Tibial nerve (tissue), 4 donors: Measurements from ENCODE around the gene PECR. TPM values are rescaled to one million over a fixed set of nuclear protein-coding genes. Genes with fewer than 3 reads are reported as not detected.
"Not testable (repeated sequence)": the region's sequence is repeated elsewhere in the genome, so short reads cannot be mapped to it uniquely, and the experiment has no call there.

Source experiments
- DNase-seq, 2 donors: peaks; one replicate each; pipeline ENCODE4 v3.0.0-alpha.2; 2019; ENCODE audit warnings: low spot score in 2 of 2
- H3K27ac ChIP-seq, 4 donors: fragments of 200-600 bp; sonication (generic) in 3 of 4; one replicate each; pipeline ENCODE4 v1.5.1; 2017 to 2019; ENCODE audit warnings: mild to moderate bottlenecking in 1 of 4
- H3K27me3 ChIP-seq, 2 donors: fragments of 200-600 bp; sonication (generic) in 1 of 2; one replicate each; pipeline versions ENCODE4 v1.5.1 to v1.6.0; 2017 to 2019
- H3K36me3 ChIP-seq, 3 donors: fragments of 200-600 bp; sonication (generic); one replicate each; pipeline ENCODE4 v1.5.1; 2018 to 2019
- H3K4me1 ChIP-seq, 4 donors: fragments of 200-600 bp; sonication (generic) in 3 of 4; one replicate each; pipeline ENCODE4 v1.5.1; 2017 to 2019
- H3K4me3 ChIP-seq, 4 donors: fragments of 200-600 bp; sonication (generic) in 3 of 4; one replicate each; pipeline ENCODE4 v1.5.1; 2017 to 2019; ENCODE audit warnings: mild to moderate bottlenecking in 1 of 4, moderate library complexity in 1 of 4
- H3K9me3 ChIP-seq, 4 donors: fragments of 200-600 bp; sonication (generic) in 3 of 4; one replicate each; pipeline ENCODE4 v1.5.1; 2017 to 2019
- CTCF ChIP-seq, 5 experiments: fragments of 200-600 bp in 3 of 5; fragments of 450-650 bp in 2 of 5; sonication (generic) in 3 of 5; IDR thresholded peaks; one replicate each; pipeline ENCODE4 v1.5.1; 2016 to 2019; ENCODE audit warnings: antibody characterized with exemption in 5 of 5, mild to moderate bottlenecking in 3 of 5, moderate library complexity in 2 of 5
- EP300 ChIP-seq, 2 donors: sonication (generic); formaldehyde crosslinking; IDR thresholded peaks; one replicate each; pipeline ENCODE4 v1.6.1; 2017; ENCODE audit warnings: antibody characterized with exemption in 2 of 2, mild to moderate bottlenecking in 1 of 2
- POLR2A ChIP-seq, 2 donors: fragments of 450-650 bp; IDR thresholded peaks; one replicate each; pipeline ENCODE4 v1.6.1; 2017; ENCODE audit warnings: antibody characterized with exemption in 2 of 2, mild to moderate bottlenecking in 2 of 2, moderate library complexity in 2 of 2
- WGBS, 2 donors: methylation state at CpG; one replicate each; pipeline ENCODE4 v1.1.5; 2018; 5-methylcytosine and 5-hydroxymethylcytosine counted together
- total RNA-seq, 4 donors: library from RNA; depleted of rRNA; stranded (reverse); fragments of >200 nt; gene quantifications; one replicate each; pipeline ENCODE4 v1.1.0, GENCODE V29; 2016

The PECR gene
- total RNA-seq, 4 donors from 2014 or later: 12.7 to 18.8 (median 16.0) TPM

GRCh38 chr2:216081012-216081411, 597 bp downstream of the PECR start:
- Histone ChIP-seq H3K9me3 (no peaks in the 10 kb centered on the region), H3K4me3 (peak overlapping the region; percentile 57 to 86 (median 66)), H3K27me3 (no peaks in the 10 kb centered on the region), H3K4me1 (peaks cover 0 to 23% (median 12%) of the 10 kb centered on the region in 4 donors), H3K36me3 (no peaks in the 10 kb centered on the region), H3K27ac (peak overlapping the region in 2 of 4 donors; percentile 48 to 76)
- WGBS, 2 donors: 5 to 27% methylated on average over 1 of the region's 1 CpG
- TF ChIP-seq CTCF (IDR thresholded peaks at IDR 0.05) (no peak), EP300 (IDR thresholded peaks at IDR 0.05) (no peak), POLR2A (IDR thresholded peaks at IDR 0.05) (no peak)
- DNase-seq: no peak

GRCh38 chr2:216080048-216080447, 1.6 kb downstream of the PECR start:
- not testable (repeated sequence) for H3K9me3 ChIP-seq, DNase-seq, H3K4me3 ChIP-seq, H3K27me3 ChIP-seq, H3K27ac ChIP-seq, H3K36me3 ChIP-seq
- H3K4me1 ChIP-seq: peaks cover 0 to 23% (median 12%) of the 10 kb centered on the region in 4 donors
- 98% methylated on average over 10 of the region's 10 CpGs for WGBS, 2 donors

GRCh38 chr2:216078776-216079175, 2.8 kb downstream of the PECR start:
- Histone ChIP-seq H3K4me1 (peaks cover 0 to 23% (median 12%) of the 10 kb centered on the region in 4 donors), H3K36me3 (no peaks in the 10 kb centered on the region), H3K4me3 (no peak overlapping the region), H3K27ac (no peak overlapping the region), H3K27me3 (no peaks in the 10 kb centered on the region), H3K9me3 (no peaks in the 10 kb centered on the region)
- no peak for DNase-seq
- TF ChIP-seq EP300 (IDR thresholded peaks at IDR 0.05) (peak in 1 of 2 donors; percentile 56), POLR2A (IDR thresholded peaks at IDR 0.05) (no peak), CTCF (IDR thresholded peaks at IDR 0.05) (no peak)
- 56 to 57% methylated on average over 1 of the region's 1 CpG for WGBS, 2 donors

GRCh38 chr2:216075510-216076485, 5.8 kb downstream of the PECR start:
- 79 to 82% methylated on average over 6 of the region's 6 CpGs for WGBS, 2 donors
- DNase-seq: no peak
- H3K36me3 ChIP-seq: no peaks in the 10 kb centered on the region

GRCh38 chr2:216074794-216075193, 6.8 kb downstream of the PECR start:
- Histone ChIP-seq H3K36me3 (no peaks in the 10 kb centered on the region), H3K27ac (no peak overlapping the region), H3K9me3 (no peaks in the 10 kb centered on the region), H3K4me3 (no peak overlapping the region), H3K4me1 (no peaks in the 10 kb centered on the region), H3K27me3 (no peaks in the 10 kb centered on the region)
- no peak for DNase-seq
- 56 to 61% methylated on average over 1 of the region's 1 CpG for WGBS, 2 donors
- no peak for TF ChIP-seq EP300 (IDR thresholded peaks at IDR 0.05)
- no peak for TF ChIP-seq POLR2A (IDR thresholded peaks at IDR 0.05)
- no peak for TF ChIP-seq CTCF (IDR thresholded peaks at IDR 0.05)

More at GRCh38 chr2:216075510-216076485, 5.8 kb downstream of the PECR start:
- H3K27ac ChIP-seq: no peak overlapping the region
- no peak overlapping the region for H3K4me3 ChIP-seq
- peaks cover 0 to 7% (median 2%) of the 10 kb centered on the region in 4 donors for H3K4me1 ChIP-seq
- TF ChIP-seq EP300 (IDR thresholded peaks at IDR 0.05): no peak
- no peaks in the 10 kb centered on the region for H3K9me3 ChIP-seq
- H3K27me3 ChIP-seq: no peaks in the 10 kb centered on the region

- Histone ChIP-seq H3K4me3 (no peak overlapping the region), H3K4me1 (no peaks in the 10 kb centered on the region), H3K27ac (no peak overlapping the region), H3K9me3 (no peaks in the 10 kb centered on the region), H3K36me3 (no peaks in the 10 kb centered on the region), H3K27me3 (no peaks in the 10 kb centered on the region)
- WGBS, 2 donors: 55 to 57% methylated on average over 1 of the region's 1 CpG
- TF ChIP-seq POLR2A (IDR thresholded peaks at IDR 0.05) (no peak), EP300 (IDR thresholded peaks at IDR 0.05) (no peak), CTCF (IDR thresholded peaks at IDR 0.05) (no peak)
- no peak for DNase-seq
Measured at GRCh38 chr2:216074380-216074779, 7.2 kb downstream of the PECR start.
